GM12878 (cell line): ENCODE data around the gene RAB11A. TPM values are rescaled to one million over a fixed set of nuclear protein-coding genes. Genes with fewer than 3 reads are reported as not detected.

ENCODE experiments used
- ATAC-seq: fragments of 200-7000 bp; cut with Tn5 transposase; 3 replicates; pipeline ENCODE4 v1.9.1; 2020; ENCODE audit warnings: mild to moderate bottlenecking, moderate library complexity
- BruUV-seq: library from RNA; stranded (reverse); fragments of 400-500 nt; replicated peaks from 2 replicates; lab custom pipeline; 2021; lab: Mats Ljungman, UMichigan
- CTCF ChIA-PET: fragments of 300-600 bp; sonication (Branson Sonifier 250); formaldehyde crosslinking; extraction: SDS; loops from one replicate; lab custom pipeline; 2021; ENCODE audit warnings: inconsistent platforms; lab: Yijun Ruan, JAX
- POLR2A ChIA-PET: fragments of 350-600 bp; formaldehyde crosslinking; extraction: SDS; loops from one replicate; lab custom pipeline; 2021; ENCODE audit warnings: inconsistent platforms; lab: Charles Lee
- RAD21 ChIA-PET: fragments of 300-600 bp; sonication (Branson Sonifier 250); formaldehyde crosslinking; loops from one replicate; lab custom pipeline; 2023; ENCODE audit warnings: antibody characterized with exemption; ENCODE audit not compliant: unreplicated experiment; lab: Charles Lee
- SMC1A ChIA-PET: fragments of 300-600 bp; sonication (Branson Sonifier 250); formaldehyde crosslinking; loops from one replicate; lab custom pipeline; 2023; ENCODE audit not compliant: unreplicated experiment, uncharacterized antibody; lab: Charles Lee
- DNase-seq: peaks from one replicate; pipeline ENCODE4 v3.0.0-alpha.2; 2011; ENCODE audit warnings: low read depth, low spot score
- FAIRE-seq: peaks from 3 replicates; lab custom pipeline; 2011; peaks lifted over from hg19 to GRCh38; lab: Jason Lieb, UNC
- H2AFZ ChIP-seq: 2 replicates; pipeline ENCODE4 v1.6.0; 2011; ENCODE audit warnings: low read depth, low read length, control low read depth; ENCODE audit not compliant: control insufficient read depth
- H3K27ac ChIP-seq: 2 replicates; pipeline ENCODE4 v1.5.1; 2011; ENCODE audit warnings: control low read depth; ENCODE audit not compliant: control insufficient read depth, insufficient read depth
- H3K27me3 ChIP-seq, 2 experiments: replicated peaks in 1 of 2; 2 replicates each; pipeline versions ENCODE4 v1.6.0 to v1.6.1; 2011; ENCODE audit warnings: low read length in 1 of 2; ENCODE audit not compliant: control insufficient read depth in 2 of 2, insufficient read depth in 2 of 2
- H3K36me3 ChIP-seq, 2 experiments: 2 replicates each; pipeline ENCODE4 v1.5.1; 2011; ENCODE audit warnings: low read length in 1 of 2; ENCODE audit not compliant: control insufficient read depth in 2 of 2, insufficient read depth in 2 of 2
- H3K4me1 ChIP-seq: 2 replicates; pipeline ENCODE4 v1.6.1; 2011; ENCODE audit warnings: mild to moderate bottlenecking, low read length, moderate library complexity, mixed read lengths; ENCODE audit not compliant: control insufficient read depth, insufficient read depth
- H3K4me2 ChIP-seq: 2 replicates; pipeline ENCODE4 v1.6.0; 2011; ENCODE audit warnings: control low read depth; ENCODE audit not compliant: control insufficient read depth, insufficient read depth
- H3K4me3 ChIP-seq: fragments of 200-600 bp; sonication (generic); 2 replicates; pipeline ENCODE4 v1.5.1; 2016
- H3K79me2 ChIP-seq: 2 replicates; pipeline ENCODE4 v1.6.0; 2011; ENCODE audit warnings: low read length; ENCODE audit not compliant: control insufficient read depth, insufficient read depth
- H3K9ac ChIP-seq: 2 replicates; pipeline ENCODE4 v1.8.0; 2011; ENCODE audit warnings: low read length, control low read depth, mixed read lengths; ENCODE audit not compliant: control insufficient read depth, insufficient read depth
- H3K9me3 ChIP-seq: replicated peaks from 3 replicates; pipeline ENCODE4 v1.5.1; 2011; ENCODE audit warnings: mild to moderate bottlenecking, low read length; ENCODE audit not compliant: control insufficient read depth, insufficient read depth
- H4K20me1 ChIP-seq: 2 replicates; pipeline ENCODE4 v1.6.0; 2011; ENCODE audit not compliant: control insufficient read depth, insufficient read depth
- IKZF1 ChIP-seq: fragments of 450-650 bp; conservative IDR thresholded peaks from 2 replicates; pipeline ENCODE4 v1.6.1; 2017; ENCODE audit warnings: antibody characterized with exemption, mild to moderate bottlenecking
- KAT2A ChIP-seq: conservative IDR thresholded peaks from 2 replicates; pipeline ENCODE4 v1.6.1; 2011; ENCODE audit warnings: low read depth, low read length; ENCODE audit not compliant: control insufficient read depth
- MXI1 ChIP-seq: fragments of 150-350 bp; IDR thresholded peaks from 2 replicates; pipeline ENCODE4 v1.6.1; 2011; ENCODE audit warnings: low read depth, mild to moderate bottlenecking, inconsistent platforms, low read length, improper control_type of control experiment
- MYC ChIP-seq: IDR thresholded peaks from 2 replicates; pipeline ENCODE4 v1.6.1; 2011; ENCODE audit warnings: mild to moderate bottlenecking, low read length, moderate library complexity, inconsistent platforms; ENCODE audit not compliant: insufficient read depth, insufficient replicate concordance, insufficient read length, severe bottlenecking
- WGBS: methylation state at CpG from one replicate; pipeline ENCODE4 v1.1.6; 2016; ENCODE audit warnings: low lambda C conversion rate; ENCODE audit not compliant: insufficient replicate concordance, insufficient coverage; ENCODE audit errors: missing lambda C conversion rate; 5-methylcytosine and 5-hydroxymethylcytosine counted together
- in situ Hi-C: fragments of 300-500 bp; cut with MboI; formaldehyde crosslinking; loops from 9 replicates; pipeline ENCODE4 v1.14.3; 2018; ENCODE audit warnings: mixed read lengths
- intact Hi-C: fragments of 100-400 bp; cut with micrococcal nuclease; formaldehyde crosslinking; loops from one replicate; pipeline ENCODE4 v1.14.2; 2022; ENCODE audit not compliant: unreplicated experiment
- polyA plus RNA-seq, 11 experiments: library from polyadenylated mRNA; depleted of rRNA in 4 of 11; unstranded in 6 of 11; stranded (reverse) in 5 of 11; fragments of >200 nt; fragmentation: Nextera tagmentation in 4 of 11; fragmentation: Illumina TruSeq in 1 of 11; extraction: Ambion mirVana in 4 of 11; extraction: Trizol in 1 of 11; gene quantifications; 1 replicate in 1 of 11; 2 replicates in 10 of 11; pipeline versions ENCODE4 v1.2.1 to v1.2.3, GENCODE V29; 2011 to 2016; ENCODE audit warnings: inconsistent platforms in 2 of 11, missing spikeins in 2 of 11, low read depth in 1 of 11
- total RNA-seq, 4 experiments: library from RNA; depleted of rRNA in 3 of 4; stranded (reverse); fragments of >200 nt in 3 of 4; fragmentation: Illumina TruSeq in 1 of 4; extraction: Trizol in 1 of 4; gene quantifications; 2 replicates each; pipeline versions ENCODE4 v1.2.1 to v1.2.3, GENCODE V29; 2013 to 2021
- TF ChIP-seq, protein P1 (sequence below): fragments of 450-650 bp; IDR thresholded peaks from 2 replicates; pipeline ENCODE4 v1.6.1; 2017; ENCODE audit warnings: mild to moderate bottlenecking, moderate library complexity
- TF ChIP-seq, protein P2 (sequence below): fragments of 450-650 bp; IDR thresholded peaks from 2 replicates; pipeline ENCODE4 v1.6.1; 2017; ENCODE audit warnings: mild to moderate bottlenecking, moderate library complexity

The RAB11A gene
- total and polyA plus RNA-seq, 10 of the 15 experiments (the other 5 are each of a cell fraction or from before 2014, with no cell fraction given) = 128 to 387 (median 224) TPM

DNA sequence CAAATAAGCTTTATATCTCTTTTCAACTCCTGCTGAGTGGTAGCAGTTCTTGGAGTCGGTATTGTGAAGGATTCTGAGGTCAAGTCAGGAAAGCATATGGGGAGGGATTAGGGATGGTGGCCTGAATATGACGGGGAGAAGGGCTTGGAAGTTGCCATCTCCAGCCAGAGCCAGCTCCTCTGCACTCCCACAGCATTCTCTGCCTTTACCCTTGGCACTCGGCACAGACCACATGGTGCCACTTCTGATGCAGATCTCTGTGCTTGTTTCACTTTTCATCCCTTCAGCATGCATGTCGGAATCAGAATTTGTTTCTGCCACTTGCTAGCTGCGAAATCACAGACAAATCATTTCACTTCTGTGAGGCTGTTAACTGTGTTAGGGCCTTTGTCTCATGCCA lies 52.5 kb downstream of the RAB11A start:
- H4K20me1 ChIP-seq = no peaks in the 10 kb centered on the region
- H3K4me3 ChIP-seq = no peak overlapping the region
- BruUV-seq = no TSS peak
- intact Hi-C loops (loop anchor here (2.0 kb wide), 1 partner anchor 365 kb away; no protein-coding TSS in a partner anchor), in situ Hi-C loops (no loop called here)
- ChIA-PET CTCF (interaction anchor here (0.6 to 3.1 kb wide), 19 partner anchors 8 to 577 kb away, joined by 3 to 19 read pairs (median 4); partner anchors contain the start of genes INTS14 and RAB11A), RAD21 (interaction anchor here (0.8 to 3.1 kb wide), 28 partner anchors 9 to 576 kb away, joined by 3 to 57 read pairs (median 5); partner anchors contain the start of genes DENND4A, INTS14, RAB11A and SNAPC5), SMC1A (interaction anchor here (0.6 to 4.4 kb wide), 39 partner anchors 8 to 582 kb away, joined by 3 to 70 read pairs (median 5); partner anchors contain the start of gene RAB11A), POLR2A (interaction anchor here (0.7 to 3.2 kb wide), 13 partner anchors 9 to 448 kb away, joined by 3 to 23 read pairs (median 4); partner anchors contain the start of gene RAB11A)
- TF ChIP-seq KAT2A (no peak), MXI1 (no peak), MYC (no peak), IKZF1 (peak; percentile 16; the same call in 1 of the 2 replicates)
- TF ChIP-seq, protein P1, sequence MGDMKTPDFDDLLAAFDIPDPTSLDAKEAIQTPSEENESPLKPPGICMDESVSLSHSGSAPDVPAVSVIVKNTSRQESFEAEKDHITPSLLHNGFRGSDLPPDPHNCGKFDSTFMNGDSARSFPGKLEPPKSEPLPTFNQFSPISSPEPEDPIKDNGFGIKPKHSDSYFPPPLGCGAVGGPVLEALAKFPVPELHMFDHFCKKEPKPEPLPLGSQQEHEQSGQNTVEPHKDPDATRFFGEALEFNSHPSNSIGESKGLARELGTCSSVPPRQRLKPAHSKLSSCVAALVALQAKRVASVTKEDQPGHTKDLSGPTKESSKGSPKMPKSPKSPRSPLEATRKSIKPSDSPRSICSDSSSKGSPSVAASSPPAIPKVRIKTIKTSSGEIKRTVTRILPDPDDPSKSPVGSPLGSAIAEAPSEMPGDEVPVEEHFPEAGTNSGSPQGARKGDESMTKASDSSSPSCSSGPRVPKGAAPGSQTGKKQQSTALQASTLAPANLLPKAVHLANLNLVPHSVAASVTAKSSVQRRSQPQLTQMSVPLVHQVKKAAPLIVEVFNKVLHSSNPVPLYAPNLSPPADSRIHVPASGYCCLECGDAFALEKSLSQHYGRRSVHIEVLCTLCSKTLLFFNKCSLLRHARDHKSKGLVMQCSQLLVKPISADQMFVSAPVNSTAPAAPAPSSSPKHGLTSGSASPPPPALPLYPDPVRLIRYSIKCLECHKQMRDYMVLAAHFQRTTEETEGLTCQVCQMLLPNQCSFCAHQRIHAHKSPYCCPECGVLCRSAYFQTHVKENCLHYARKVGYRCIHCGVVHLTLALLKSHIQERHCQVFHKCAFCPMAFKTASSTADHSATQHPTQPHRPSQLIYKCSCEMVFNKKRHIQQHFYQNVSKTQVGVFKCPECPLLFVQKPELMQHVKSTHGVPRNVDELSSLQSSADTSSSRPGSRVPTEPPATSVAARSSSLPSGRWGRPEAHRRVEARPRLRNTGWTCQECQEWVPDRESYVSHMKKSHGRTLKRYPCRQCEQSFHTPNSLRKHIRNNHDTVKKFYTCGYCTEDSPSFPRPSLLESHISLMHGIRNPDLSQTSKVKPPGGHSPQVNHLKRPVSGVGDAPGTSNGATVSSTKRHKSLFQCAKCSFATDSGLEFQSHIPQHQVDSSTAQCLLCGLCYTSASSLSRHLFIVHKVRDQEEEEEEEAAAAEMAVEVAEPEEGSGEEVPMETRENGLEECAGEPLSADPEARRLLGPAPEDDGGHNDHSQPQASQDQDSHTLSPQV = 0 out of 2 replicates have a peak, but pooled peaks have one; percentile 5
- TF ChIP-seq, protein P2, sequence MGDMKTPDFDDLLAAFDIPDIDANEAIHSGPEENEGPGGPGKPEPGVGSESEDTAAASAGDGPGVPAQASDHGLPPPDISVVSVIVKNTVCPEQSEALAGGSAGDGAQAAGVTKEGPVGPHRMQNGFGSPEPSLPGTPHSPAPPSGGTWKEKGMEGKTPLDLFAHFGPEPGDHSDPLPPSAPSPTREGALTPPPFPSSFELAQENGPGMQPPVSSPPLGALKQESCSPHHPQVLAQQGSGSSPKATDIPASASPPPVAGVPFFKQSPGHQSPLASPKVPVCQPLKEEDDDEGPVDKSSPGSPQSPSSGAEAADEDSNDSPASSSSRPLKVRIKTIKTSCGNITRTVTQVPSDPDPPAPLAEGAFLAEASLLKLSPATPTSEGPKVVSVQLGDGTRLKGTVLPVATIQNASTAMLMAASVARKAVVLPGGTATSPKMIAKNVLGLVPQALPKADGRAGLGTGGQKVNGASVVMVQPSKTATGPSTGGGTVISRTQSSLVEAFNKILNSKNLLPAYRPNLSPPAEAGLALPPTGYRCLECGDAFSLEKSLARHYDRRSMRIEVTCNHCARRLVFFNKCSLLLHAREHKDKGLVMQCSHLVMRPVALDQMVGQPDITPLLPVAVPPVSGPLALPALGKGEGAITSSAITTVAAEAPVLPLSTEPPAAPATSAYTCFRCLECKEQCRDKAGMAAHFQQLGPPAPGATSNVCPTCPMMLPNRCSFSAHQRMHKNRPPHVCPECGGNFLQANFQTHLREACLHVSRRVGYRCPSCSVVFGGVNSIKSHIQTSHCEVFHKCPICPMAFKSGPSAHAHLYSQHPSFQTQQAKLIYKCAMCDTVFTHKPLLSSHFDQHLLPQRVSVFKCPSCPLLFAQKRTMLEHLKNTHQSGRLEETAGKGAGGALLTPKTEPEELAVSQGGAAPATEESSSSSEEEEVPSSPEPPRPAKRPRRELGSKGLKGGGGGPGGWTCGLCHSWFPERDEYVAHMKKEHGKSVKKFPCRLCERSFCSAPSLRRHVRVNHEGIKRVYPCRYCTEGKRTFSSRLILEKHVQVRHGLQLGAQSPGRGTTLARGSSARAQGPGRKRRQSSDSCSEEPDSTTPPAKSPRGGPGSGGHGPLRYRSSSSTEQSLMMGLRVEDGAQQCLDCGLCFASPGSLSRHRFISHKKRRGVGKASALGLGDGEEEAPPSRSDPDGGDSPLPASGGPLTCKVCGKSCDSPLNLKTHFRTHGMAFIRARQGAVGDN = peak; percentile 77
- peak overlapping the region; percentile 75 for H3K27ac ChIP-seq
- peak overlapping the region; percentile 59 for H2AFZ ChIP-seq
- no peaks in the 10 kb centered on the region; a peak in 1 of 4 replicates for H3K36me3 ChIP-seq
- WGBS = 49% methylated on average over 5 of the region's 5 CpGs
- peak overlapping the region; percentile 18; the same call in 1 of the 2 replicates for H3K9ac ChIP-seq
- no peaks in the 10 kb centered on the region for H3K27me3 ChIP-seq
- peak; percentile 12 for ATAC-seq
- peak overlapping the region; percentile 49 for H3K4me2 ChIP-seq
- no peak for FAIRE-seq
- H3K79me2 ChIP-seq = no peaks in the 10 kb centered on the region
- H3K4me1 ChIP-seq = peaks cover 54% of the 10 kb centered on the region
- H3K9me3 ChIP-seq = no peaks in the 10 kb centered on the region
- no peak for DNase-seq
